RWPE1 (cell line): ENCODE results near the gene OR2L8.
"Not testable (repeated sequence)": the region's sequence is repeated elsewhere in the genome, so short reads cannot be mapped to it uniquely, and the experiment has no call there.

Experiments used
- CTCF ChIA-PET: fragments of 350-600 bp; sonication (Branson Sonifier 250); formaldehyde crosslinking; extraction: SDS; loops from one replicate; lab custom pipeline; 2021; lab: Yijun Ruan, JAX
- POLR2A ChIA-PET: fragments of 400-600 bp; formaldehyde crosslinking; extraction: SDS; loops from one replicate; lab custom pipeline; 2020; ENCODE audit warnings: antibody characterized with exemption; ENCODE audit not compliant: low non-redundant PET; lab: Yijun Ruan, JAX
- DNase-seq: peaks from one replicate; pipeline ENCODE4 v3.0.0; 2012; ENCODE audit warnings: low spot score
- H3K27ac ChIP-seq: fragments of 450-650 bp; 2 replicates; pipeline ENCODE4 v1.5.1; 2017
- CTCF ChIP-seq: fragments of 450-650 bp; conservative IDR thresholded peaks from 2 replicates; pipeline ENCODE4 v1.5.1; 2017; ENCODE audit warnings: low read depth, mild to moderate bottlenecking

Gene OR2L8

GRCh38 chr1:247935781-247936180, 12.9 kb upstream of the OR2L8 start:
- CTCF ChIA-PET, result no interaction called here
- no peak for TF ChIP-seq CTCF
- H3K27ac ChIP-seq, result no peak overlapping the region
- DNase-seq, result no peak
- POLR2A ChIA-PET, result no interaction called here

- POLR2A ChIA-PET, result no interaction called here
- TF ChIP-seq CTCF, result no peak
- DNase-seq, result no peak
- no peak overlapping the region for H3K27ac ChIP-seq
- CTCF ChIA-PET, result interaction anchor here (0.7 to 1.3 kb wide), 3 partner anchors 19 to 161 kb away, joined by 3 to 5 read pairs (median 3); no protein-coding TSS in a partner anchor
Observed at GRCh38 chr1:247936415-247936814, 12.2 kb upstream of the OR2L8 start.

GRCh38 chr1:247936965-247937734, 11.5 kb upstream of the OR2L8 start:
- CTCF ChIA-PET, result interaction anchor here (0.6 to 1.3 kb wide), 7 partner anchors 13 to 326 kb away, joined by 3 to 5 read pairs (median 3); partner anchors contain the start of genes OR2AJ1 and TRIM58
- DNase-seq, result peak; percentile 49
- TF ChIP-seq CTCF, result peak; percentile 77
- POLR2A ChIA-PET, H3K27ac ChIP-seq: not testable (repeated sequence)

GRCh38 chr1:247942624-247943023, 6.0 kb upstream of the OR2L8 start:
- ChIA-PET POLR2A (no interaction called here), CTCF (no interaction called here)
- no peak for DNase-seq
- no peak for TF ChIP-seq CTCF
- H3K27ac ChIP-seq, result no peak overlapping the region

- POLR2A ChIA-PET, result no interaction called here
- no peak for TF ChIP-seq CTCF
- no peak for DNase-seq
- CTCF ChIA-PET, result no interaction called here
- H3K27ac ChIP-seq, result no peak overlapping the region
Observed at GRCh38 chr1:247953408-247953807, 4.8 kb downstream of the OR2L8 start.

- CTCF ChIA-PET, result no interaction called here
- POLR2A ChIA-PET, result no interaction called here
- no peak for DNase-seq
- H3K27ac ChIP-seq, result no peak overlapping the region
- TF ChIP-seq CTCF, result no peak
Observed at GRCh38 chr1:247961791-247962190, 13.1 kb downstream of the OR2L8 start.
